ENCODE measurements around the gene METTL9. TPM values are rescaled to one million over a fixed set of nuclear protein-coding genes. Genes with fewer than 3 reads are reported as not detected.
A peak's percentile ranks its signal among the peaks of the same experiment; 100 is the strongest.

Gene METTL9
- total and polyA plus RNA-seq, 9 of the 15 experiments (the other 6 are each of a cell fraction or from before 2014, with no cell fraction given) = 12.2 to 107 (median 79.1) TPM

GRCh38 chr16:21611556-21612384 is 12.4 kb downstream of the METTL9 start:
- intact Hi-C loops (cut with micrococcal nuclease) = no loop called here
- ChIA-PET POLR2A (interaction anchor here (0.6 to 2.3 kb wide), 8 partner anchors 8 to 45 kb away, joined by 3 to 14 read pairs (median 4); partner anchors contain the start of gene METTL9), CTCF (ENCODE audit: low intra/inter-chr PET ratio) (no interaction called here)
- H3K4me3 ChIP-seq = no peak overlapping the region
- H4K20me1 ChIP-seq (replicated peaks; ENCODE audit: control insufficient read depth, insufficient read depth, low read length) = peaks cover 19% of the 10 kb centered on the region
- H3K9ac ChIP-seq (ENCODE audit: insufficient read depth in 1 of 2, low read depth in 2 of 2, low read length in 2 of 2) = peak overlapping the region in 1 of 2 experiments; percentile 4; a peak in 1 of 4 replicates
- H3K36me3 ChIP-seq (ENCODE audit: control insufficient read depth, insufficient read depth, low read length) = peaks cover 31% of the 10 kb centered on the region; the same call in 2 of the 3 replicates
- in situ Hi-C loops (cut with MboI) = no loop called here
- FAIRE-seq = peak; percentile 84
- H2AFZ ChIP-seq (ENCODE audit: low read depth, low read length) = no peak overlapping the region
- H3K79me2 ChIP-seq (ENCODE audit: control insufficient read depth, insufficient read depth, low read length) = peaks cover 75% of the 10 kb centered on the region
- H3K9me1 ChIP-seq (ENCODE audit: control insufficient read depth, insufficient read depth, low read length) = no peaks in the 10 kb centered on the region
- DNase-seq (ENCODE audit: extremely low read depth in 1 of 4, low spot score in 3 of 4) = peak; percentile 23 to 75 (median 31)
- peak overlapping the region; percentile 44 for H3K4me2 ChIP-seq (ENCODE audit: insufficient read depth, low read length)
- H3K27me3 ChIP-seq (ENCODE audit: control insufficient read depth in 2 of 2, insufficient read depth in 2 of 2, low read length in 2 of 2) = no peaks in the 10 kb centered on the region
- ATAC-seq = peak; percentile 85
- no peaks in the 10 kb centered on the region for H3K9me3 ChIP-seq (replicated peaks; ENCODE audit: control insufficient read depth, insufficient read depth, low read depth, low read length)
- BruUV-seq (replicated peaks) = no TSS peak
- peak overlapping the region; percentile 31; the same call in 1 of the 3 replicates for H3K27ac ChIP-seq (ENCODE audit: extremely low read depth, low read depth, low read length)
- peaks cover 13 to 50% of the 10 kb centered on the region in 2 experiments for H3K4me1 ChIP-seq (replicated peaks in 1 of 2; ENCODE audit: control insufficient read depth in 2 of 2, insufficient read depth in 2 of 2, low read length in 2 of 2)
- 0% methylated on average over 7 of the region's 7 CpGs for WGBS (ENCODE audit: insufficient coverage, low coverage, missing lambda C conversion rate)
- TF ChIP-seq DMBX1 (CRISPR knock-in tag; IDR thresholded peaks at IDR 0.05; ENCODE audit: borderline replicate concordance) (no peak), MAX (CRISPR knock-in tag; IDR thresholded peaks at IDR 0.05) (no peak), IRF9 (tag; IDR thresholded peaks at IDR 0.05) (no peak), CREM (IDR thresholded peaks at IDR 0.05; ENCODE audit: low read depth) (0 out of 2 replicates have a peak, but pooled peaks have one; percentile 15), MITF (IDR thresholded peaks at IDR 0.05) (0 out of 2 replicates have a peak, but pooled peaks have one; percentile 54), PRDM10 (IDR thresholded peaks at IDR 0.05; ENCODE audit: partially characterized antibody) (no peak), ARID2 (IDR thresholded peaks at IDR 0.05) (no peak), PPARD (CRISPR knock-in tag; IDR thresholded peaks at IDR 0.05) (no peak), CCNT2 (IDR thresholded peaks at IDR 0.05; ENCODE audit: borderline replicate concordance, extremely low read depth, insufficient read length, low read depth, low read length) (peak; percentile 22), USF1 (CRISPR knock-in tag; IDR thresholded peaks at IDR 0.05) (no peak), ZNF512 (tag; IDR thresholded peaks at IDR 0.05) (no peak)

All from K562 (cell line).